ENCODE data around the gene SLC4A4.

DNA sequence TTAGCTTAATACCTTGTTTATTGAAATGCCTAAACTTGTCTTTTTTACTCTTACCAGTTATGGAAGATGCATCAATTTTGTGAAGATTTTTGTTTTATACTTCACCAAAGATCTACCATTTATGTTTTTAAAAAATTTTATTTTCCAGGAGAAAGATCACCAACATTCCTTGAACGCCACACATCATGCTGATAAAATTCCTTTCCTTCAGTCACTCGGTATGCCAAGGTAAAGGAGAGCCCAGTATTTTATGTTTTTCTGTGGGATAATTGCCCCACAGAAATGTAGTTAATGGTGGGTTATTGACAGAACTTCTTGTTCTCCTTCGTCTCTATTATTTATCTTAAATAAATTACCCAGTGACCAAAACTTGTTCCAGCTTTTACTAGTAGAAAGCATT is 228.0 kb downstream of the SLC4A4 start:
- TF ChIP-seq POLR2A (IDR thresholded peaks at IDR 0.05; ENCODE audit: control extremely low read depth in 1 of 2, low read depth in 2 of 2, low read length in 2 of 2) (no peak), TCF12 (IDR thresholded peaks at IDR 0.05; ENCODE audit: low read depth, low read length) (no peak), TAF1 (IDR thresholded peaks at IDR 0.05; ENCODE audit: low read depth, low read length) (no peak)
- TF ChIP-seq, protein P1, sequence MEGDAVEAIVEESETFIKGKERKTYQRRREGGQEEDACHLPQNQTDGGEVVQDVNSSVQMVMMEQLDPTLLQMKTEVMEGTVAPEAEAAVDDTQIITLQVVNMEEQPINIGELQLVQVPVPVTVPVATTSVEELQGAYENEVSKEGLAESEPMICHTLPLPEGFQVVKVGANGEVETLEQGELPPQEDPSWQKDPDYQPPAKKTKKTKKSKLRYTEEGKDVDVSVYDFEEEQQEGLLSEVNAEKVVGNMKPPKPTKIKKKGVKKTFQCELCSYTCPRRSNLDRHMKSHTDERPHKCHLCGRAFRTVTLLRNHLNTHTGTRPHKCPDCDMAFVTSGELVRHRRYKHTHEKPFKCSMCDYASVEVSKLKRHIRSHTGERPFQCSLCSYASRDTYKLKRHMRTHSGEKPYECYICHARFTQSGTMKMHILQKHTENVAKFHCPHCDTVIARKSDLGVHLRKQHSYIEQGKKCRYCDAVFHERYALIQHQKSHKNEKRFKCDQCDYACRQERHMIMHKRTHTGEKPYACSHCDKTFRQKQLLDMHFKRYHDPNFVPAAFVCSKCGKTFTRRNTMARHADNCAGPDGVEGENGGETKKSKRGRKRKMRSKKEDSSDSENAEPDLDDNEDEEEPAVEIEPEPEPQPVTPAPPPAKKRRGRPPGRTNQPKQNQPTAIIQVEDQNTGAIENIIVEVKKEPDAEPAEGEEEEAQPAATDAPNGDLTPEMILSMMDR (IDR thresholded peaks at IDR 0.05; ENCODE audit: control extremely low read depth in 1 of 3, insufficient read depth in 1 of 3, low read depth in 1 of 3, low read length in 3 of 3), result no peak

Data from H1 (cell line).